H9 (cell line): Measurements from ENCODE around the gene THSD7B. TPM values are rescaled to one million over a fixed set of nuclear protein-coding genes. Genes with fewer than 3 reads are reported as not detected.

ENCODE experiments used
- DNase-seq: peaks from one replicate; pipeline ENCODE4 v3.0.0-alpha.2; 2017
- H2AFZ ChIP-seq: one replicate; pipeline ENCODE4 v1.6.1; 2013; ENCODE audit warnings: mild to moderate bottlenecking, low read length, control low read depth, moderate library complexity
- H2AK5ac ChIP-seq: 2 replicates; pipeline ENCODE4 v1.6.1; 2013; ENCODE audit warnings: low read length, control low read depth, mixed read lengths; ENCODE audit not compliant: insufficient read length
- H2BK120ac ChIP-seq: one replicate; pipeline ENCODE4 v1.6.1; 2013; ENCODE audit warnings: low read depth, mild to moderate bottlenecking, low read length, control low read depth, inconsistent platforms; ENCODE audit not compliant: poor library complexity, severe bottlenecking
- H2BK12ac ChIP-seq: 2 replicates; pipeline ENCODE4 v1.6.1; 2013; ENCODE audit warnings: low read length, control low read depth, mixed read lengths, low read depth; ENCODE audit not compliant: insufficient read length
- H2BK15ac ChIP-seq: 2 replicates; pipeline ENCODE4 v1.6.1; 2013; ENCODE audit warnings: low read depth, low read length, control low read depth
- H2BK20ac ChIP-seq: one replicate; pipeline ENCODE4 v1.6.1; 2013; ENCODE audit warnings: low read depth, mild to moderate bottlenecking, low read length, control low read depth, inconsistent platforms; ENCODE audit not compliant: poor library complexity, severe bottlenecking
- H2BK5ac ChIP-seq: 2 replicates; pipeline ENCODE4 v1.6.1; 2013; ENCODE audit warnings: low read length, control low read depth, mixed read lengths; ENCODE audit not compliant: insufficient read length
- H3K14ac ChIP-seq: 2 replicates; pipeline ENCODE4 v1.6.1; 2013; ENCODE audit warnings: low read length, control low read depth; ENCODE audit not compliant: insufficient read depth
- H3K18ac ChIP-seq: 2 replicates; pipeline ENCODE4 v1.6.1; 2013; ENCODE audit warnings: low read depth, mild to moderate bottlenecking, mixed read lengths, low read length, control low read depth; ENCODE audit not compliant: insufficient read length
- H3K23ac ChIP-seq: 2 replicates; pipeline ENCODE4 v1.6.1; 2013; ENCODE audit warnings: low read length, control low read depth, mixed read lengths, low read depth; ENCODE audit not compliant: insufficient read length
- H3K23me2 ChIP-seq: 2 replicates; pipeline ENCODE4 v1.6.1; 2013; ENCODE audit warnings: low read depth, mild to moderate bottlenecking, mixed read lengths, low read length, control low read depth; ENCODE audit not compliant: insufficient read length, poor library complexity, severe bottlenecking
- H3K27ac ChIP-seq: 2 replicates; pipeline ENCODE4 v1.5.1; 2013; ENCODE audit warnings: low read length, control low read depth, mixed read lengths, low read depth; ENCODE audit not compliant: insufficient read length
- H3K27me3 ChIP-seq: 2 replicates; pipeline ENCODE4 v1.6.1; 2013; ENCODE audit warnings: low read length, control low read depth, inconsistent platforms; ENCODE audit not compliant: insufficient read depth
- H3K4ac ChIP-seq: 2 replicates; pipeline ENCODE4 v1.6.1; 2013; ENCODE audit warnings: low read depth, mild to moderate bottlenecking, control low read depth, inconsistent platforms, low read length, moderate library complexity
- H3K4me1 ChIP-seq: 2 replicates; pipeline ENCODE4 v1.6.1; 2013; ENCODE audit warnings: low read length, control low read depth, inconsistent platforms; ENCODE audit not compliant: insufficient read depth
- H3K4me2 ChIP-seq: 2 replicates; pipeline ENCODE4 v1.6.1; 2013; ENCODE audit warnings: low read length, control low read depth, mixed read lengths; ENCODE audit not compliant: insufficient read length, insufficient read depth
- H3K56ac ChIP-seq: 2 replicates; pipeline ENCODE4 v1.6.1; 2013; ENCODE audit warnings: low read depth, mild to moderate bottlenecking, mixed read lengths, low read length, control low read depth; ENCODE audit not compliant: insufficient read length
- H3K79me1 ChIP-seq: 2 replicates; pipeline ENCODE4 v1.6.1; 2013; ENCODE audit warnings: low read depth, mild to moderate bottlenecking, moderate library complexity, low read length, control low read depth, inconsistent platforms; ENCODE audit not compliant: insufficient read depth, poor library complexity, severe bottlenecking
- H3K79me2 ChIP-seq: 2 replicates; pipeline ENCODE4 v1.6.1; 2013; ENCODE audit warnings: low read length, control low read depth, inconsistent platforms; ENCODE audit not compliant: insufficient read depth
- H3K9ac ChIP-seq: 2 replicates; pipeline ENCODE4 v1.6.1; 2013; ENCODE audit warnings: low read length, control low read depth, mixed read lengths; ENCODE audit not compliant: insufficient read length; ENCODE audit errors: extremely low read depth
- H3K9me3 ChIP-seq: one replicate; pipeline ENCODE4 v1.6.1; 2013; ENCODE audit warnings: low read depth, low read length, inconsistent platforms; ENCODE audit not compliant: control insufficient read depth
- H3T11ph ChIP-seq: one replicate; pipeline ENCODE4 v1.6.1; 2013; ENCODE audit warnings: mild to moderate bottlenecking, low read length, control low read depth, inconsistent platforms
- H4K20me1 ChIP-seq: one replicate; pipeline ENCODE4 v1.6.1; 2013; ENCODE audit not compliant: control insufficient read depth, insufficient read length, insufficient read depth
- H4K5ac ChIP-seq: 2 replicates; pipeline ENCODE4 v1.6.1; 2013; ENCODE audit warnings: low read depth, mild to moderate bottlenecking, mixed read lengths, low read length, control low read depth; ENCODE audit not compliant: insufficient read length
- H4K8ac ChIP-seq: replicated peaks from 2 replicates; pipeline ENCODE4 v1.6.1; 2013; ENCODE audit warnings: low read length, control low read depth, mixed read lengths, low read depth; ENCODE audit not compliant: insufficient read length
- H4K91ac ChIP-seq: 2 replicates; pipeline ENCODE4 v1.6.1; 2013; ENCODE audit warnings: low read depth, mild to moderate bottlenecking, moderate library complexity, mixed read lengths, low read length, control low read depth; ENCODE audit not compliant: insufficient read length
- H3K27ac Mint-ChIP-seq, 3 experiments: 2 replicates in 2 of 3; 3 replicates in 1 of 3; pipeline ENCODE4 v1.8.0; 2020 to 2021; ENCODE audit warnings: mixed read lengths in 3 of 3, mild to moderate bottlenecking in 1 of 3, moderate library complexity in 1 of 3
- H3K27me3 Mint-ChIP-seq: 2 replicates; pipeline ENCODE4 v1.8.0; 2021; ENCODE audit warnings: low read depth, mild to moderate bottlenecking, moderate library complexity, mixed read lengths
- H3K36me3 Mint-ChIP-seq, 3 experiments: 2 replicates in 2 of 3; 3 replicates in 1 of 3; pipeline ENCODE4 v1.8.0; 2020 to 2021; ENCODE audit warnings: low read depth in 3 of 3, mixed read lengths in 3 of 3; ENCODE audit not compliant: insufficient read depth in 1 of 3
- H3K4me1 Mint-ChIP-seq, 2 experiments: 2 replicates each; pipeline ENCODE4 v1.8.0; 2020; ENCODE audit warnings: mixed read lengths in 2 of 2
- H3K4me3 Mint-ChIP-seq, 2 experiments: 2 replicates in 1 of 2; 3 replicates in 1 of 2; pipeline ENCODE4 v1.8.0; 2020 to 2021; ENCODE audit warnings: mild to moderate bottlenecking in 2 of 2, mixed read lengths in 2 of 2, moderate library complexity in 1 of 2
- H3K9me3 Mint-ChIP-seq, 2 experiments: 2 replicates in 1 of 2; 3 replicates in 1 of 2; pipeline ENCODE4 v1.8.0; 2020; ENCODE audit warnings: mild to moderate bottlenecking in 2 of 2, mixed read lengths in 2 of 2, moderate library complexity in 1 of 2
- CTCF ChIP-seq: fragments of 200-600 bp; sonication (generic); conservative IDR thresholded peaks from 3 replicates; pipeline ENCODE4 v1.8.0; 2021; ENCODE audit warnings: antibody characterized with exemption, mild to moderate bottlenecking
- WGBS: extraction: QIAGEN DNeasy Blood & Tissue Kit; methylation state at CpG from one replicate; pipeline ENCODE4 v1.1.7; 2013; ENCODE audit warnings: missing lambda C conversion rate, low lambda C conversion rate, mixed read lengths; ENCODE audit not compliant: insufficient read length; ENCODE audit errors: extremely low coverage; 5-methylcytosine and 5-hydroxymethylcytosine counted together
- total RNA-seq: library from RNA; stranded (reverse); gene quantifications from 2 replicates; pipeline ENCODE4 v1.2.1, GENCODE V29; 2021

Gene THSD7B
- total RNA-seq, 1 experiment from 2014 or later = 0.85 TPM

GRCh38 chr2:137221797-137222492 is 456.6 kb downstream of the THSD7B start:
- Histone ChIP-seq H3T11ph (no peak overlapping the region), H3K79me1 (no peaks in the 10 kb centered on the region), H3K27me3 (no peaks in the 10 kb centered on the region), H3K27ac (no peak overlapping the region), H2AFZ (no peak overlapping the region), H3K4me1 (no peaks in the 10 kb centered on the region; the same call in 1 of the 2 replicates), H4K5ac (no peak overlapping the region), H4K8ac (no peak overlapping the region), H4K20me1 (no peaks in the 10 kb centered on the region), H4K91ac (no peak overlapping the region), H2BK20ac (no peak overlapping the region), H2BK5ac (no peak overlapping the region), H2BK15ac (no peak overlapping the region), H3K23me2 (no peaks in the 10 kb centered on the region), H3K23ac (no peak overlapping the region), H2AK5ac (no peak overlapping the region), H3K4me2 (no peak overlapping the region), H3K56ac (no peak overlapping the region), H3K4ac (no peak overlapping the region), H3K79me2 (no peaks in the 10 kb centered on the region), H3K9me3 (no peaks in the 10 kb centered on the region), H3K9ac (no peak overlapping the region), H3K14ac (no peak overlapping the region), H3K18ac (no peak overlapping the region), H2BK120ac (no peak overlapping the region), H2BK12ac (no peak overlapping the region)
- Mint-ChIP-seq H3K36me3 (no peaks in the 10 kb centered on the region), H3K27ac (no peak overlapping the region), H3K4me1 (peaks cover 10 to 14% of the 10 kb centered on the region in 2 experiments), H3K4me3 (no peak overlapping the region), H3K9me3 (no peaks in the 10 kb centered on the region), H3K27me3 (no peaks in the 10 kb centered on the region)
- TF ChIP-seq CTCF = no peak
- WGBS = no CpG with 5 or more reads among the region's 2 CpGs
- no peak for DNase-seq
